GM23338 (cell line): ENCODE data around the gene RSRC1. TPM values are rescaled to one million over a fixed set of nuclear protein-coding genes. Genes with fewer than 3 reads are reported as not detected.

Experiments
- ATAC-seq: fragments of 200-7000 bp; cut with Tn5 transposase; 3 replicates; pipeline ENCODE4 v1.9.1; 2020
- DNase-seq: peaks from one replicate; pipeline ENCODE4 v3.0.0-alpha.2; 2015; ENCODE audit warnings: low spot score
- H2AFZ ChIP-seq: fragments of 200-600 bp; sonication (generic); 2 replicates; pipeline ENCODE4 v1.8.0; 2016; ENCODE audit warnings: antibody characterized with exemption, mild to moderate bottlenecking, moderate library complexity
- H3F3A ChIP-seq: fragments of 200-600 bp; sonication (generic); replicated peaks from 2 replicates; pipeline ENCODE4 v1.8.0; 2017; ENCODE audit warnings: antibody characterized with exemption, mixed run types, low read depth
- H3K27ac ChIP-seq: fragments of 200-600 bp; sonication (generic); 2 replicates; pipeline ENCODE4 v1.6.1; 2016; ENCODE audit warnings: low read depth
- H3K27me3 ChIP-seq: fragments of 200-600 bp; sonication (generic); 2 replicates; pipeline ENCODE4 v1.8.0; 2016; ENCODE audit warnings: mild to moderate bottlenecking, mixed run types, moderate library complexity; ENCODE audit not compliant: insufficient read depth
- H3K36me3 ChIP-seq: fragments of 200-600 bp; sonication (generic); 2 replicates; pipeline ENCODE4 v1.8.0; 2016; ENCODE audit warnings: mild to moderate bottlenecking; ENCODE audit not compliant: insufficient read depth
- H3K4me1 ChIP-seq: fragments of 200-600 bp; sonication (generic); 2 replicates; pipeline ENCODE4 v1.8.0; 2016; ENCODE audit warnings: mild to moderate bottlenecking, moderate library complexity; ENCODE audit not compliant: insufficient read depth
- H3K4me2 ChIP-seq: fragments of 200-600 bp; sonication (generic); 2 replicates; pipeline ENCODE4 v1.7.1; 2017; ENCODE audit warnings: mixed run types
- H3K4me3 ChIP-seq: fragments of 200-600 bp; sonication (generic); 2 replicates; pipeline ENCODE4 v1.6.1; 2016; ENCODE audit warnings: mixed run types
- H3K79me2 ChIP-seq: fragments of 200-600 bp; sonication (generic); replicated peaks from 2 replicates; pipeline ENCODE4 v1.8.0; 2017; ENCODE audit warnings: mild to moderate bottlenecking; ENCODE audit not compliant: insufficient read depth
- H3K9me2 ChIP-seq: fragments of 200-600 bp; sonication (generic); 2 replicates; pipeline ENCODE4 v1.8.0; 2017; ENCODE audit not compliant: insufficient read depth
- H4K20me1 ChIP-seq: fragments of 200-600 bp; sonication (generic); replicated peaks from 2 replicates; pipeline ENCODE4 v1.8.0; 2017; ENCODE audit warnings: mild to moderate bottlenecking; ENCODE audit not compliant: insufficient read depth
- H3K27ac Mint-ChIP-seq: 2 replicates; pipeline ENCODE4 v1.8.0; 2020; ENCODE audit warnings: inconsistent platforms, mild to moderate bottlenecking, moderate library complexity, mixed read lengths
- H3K27me3 Mint-ChIP-seq: 3 replicates; pipeline ENCODE4 v1.8.0; 2022; ENCODE audit warnings: low read depth, mild to moderate bottlenecking, moderate library complexity, mixed read lengths, inconsistent platforms; ENCODE audit not compliant: insufficient read depth, poor library complexity
- H3K36me3 Mint-ChIP-seq: 3 replicates; pipeline ENCODE4 v1.8.0; 2021; ENCODE audit warnings: low read depth, mild to moderate bottlenecking, inconsistent platforms, moderate library complexity, mixed read lengths
- H3K4me1 Mint-ChIP-seq: 3 replicates; pipeline ENCODE4 v1.8.0; 2020; ENCODE audit warnings: mild to moderate bottlenecking, inconsistent platforms, mixed read lengths
- H3K4me3 Mint-ChIP-seq: 3 replicates; pipeline ENCODE4 v1.8.0; 2021; ENCODE audit warnings: moderate library complexity, mild to moderate bottlenecking, inconsistent platforms, mixed read lengths
- H3K9me3 Mint-ChIP-seq: 3 replicates; pipeline ENCODE4 v1.8.0; 2020; ENCODE audit warnings: moderate library complexity, mild to moderate bottlenecking, inconsistent platforms, mixed read lengths
- CREB1 ChIP-seq: fragments of 250-450 bp; sonication (Bioruptor Pico); IDR thresholded peaks from 2 replicates; pipeline ENCODE4 v1.5.0; 2020; ENCODE audit warnings: low read depth, mild to moderate bottlenecking, moderate library complexity
- EZH2 ChIP-seq: fragments of 200-600 bp; sonication (generic); IDR thresholded peaks from one replicate; pipeline ENCODE4 v1.8.0; 2017; ENCODE audit warnings: antibody characterized with exemption, mild to moderate bottlenecking, low read depth; ENCODE audit not compliant: unreplicated experiment
- EZH2phosphoT487 ChIP-seq: fragments of 200-600 bp; sonication (generic); IDR thresholded peaks from one replicate; pipeline ENCODE4 v1.8.1; 2018; ENCODE audit warnings: antibody characterized with exemption; ENCODE audit not compliant: unreplicated experiment
- JUNB ChIP-seq: IDR thresholded peaks from one replicate; pipeline ENCODE4 v1.6.1; 2016; ENCODE audit warnings: antibody characterized with exemption; ENCODE audit not compliant: unreplicated experiment
- NANOG ChIP-seq: IDR thresholded peaks from 2 replicates; pipeline ENCODE4 v1.6.1; 2016; ENCODE audit warnings: antibody characterized with exemption, borderline replicate concordance
- POLR2AphosphoS5 ChIP-seq: IDR thresholded peaks from 2 replicates; pipeline ENCODE4 v1.6.1; 2016; ENCODE audit warnings: antibody characterized with exemption, low read depth
- STAT1 ChIP-seq: IDR thresholded peaks from one replicate; pipeline ENCODE4 v1.6.1; 2016; ENCODE audit warnings: antibody characterized with exemption; ENCODE audit not compliant: unreplicated experiment
- ZNF114 ChIP-seq: fragments of 250-450 bp; sonication (Bioruptor Pico); IDR thresholded peaks from 2 replicates; pipeline ENCODE4 v1.5.0; 2020; ENCODE audit warnings: mild to moderate bottlenecking, moderate library complexity
- ZNF331 ChIP-seq: fragments of 250-450 bp; sonication (Bioruptor Pico); IDR thresholded peaks from 2 replicates; pipeline ENCODE4 v1.5.0; 2020; ENCODE audit warnings: low read depth, mild to moderate bottlenecking, moderate library complexity
- polyA plus RNA-seq: library from polyadenylated mRNA; unstranded; fragments of >200 nt; fragmentation: Nextera tagmentation; extraction: Ambion mirVana; gene quantifications from 2 replicates; pipeline ENCODE4 v1.2.1, GENCODE V29; 2016
- total RNA-seq: library from RNA; depleted of rRNA; stranded (reverse); fragments of >200 nt; shearing (Covaris generic); gene quantifications from 2 replicates; pipeline ENCODE4 v1.2.3, GENCODE V29; 2014
- TF ChIP-seq, protein P1 (sequence below): IDR thresholded peaks from one replicate; pipeline ENCODE4 v1.6.1; 2018; ENCODE audit warnings: antibody characterized with exemption; ENCODE audit not compliant: unreplicated experiment
- TF ChIP-seq, protein P2 (sequence below): fragments of 250-450 bp; sonication (Bioruptor Pico); IDR thresholded peaks from 2 replicates; pipeline ENCODE4 v1.5.0; 2020; ENCODE audit warnings: mild to moderate bottlenecking, moderate library complexity
- TF ChIP-seq, protein P3 (sequence below): IDR thresholded peaks from 2 replicates; pipeline ENCODE4 v1.6.1; 2016; ENCODE audit warnings: antibody characterized with exemption
- TF ChIP-seq, protein P4 (sequence below), 2 experiments: fragments of 200-600 bp in 1 of 2; sonication (generic) in 1 of 2; conservative IDR thresholded peaks; 2 replicates each; pipeline versions ENCODE4 v1.5.1 to v1.6.1; 2016 to 2017; ENCODE audit warnings: antibody characterized with exemption in 2 of 2, low read depth in 2 of 2, mild to moderate bottlenecking in 2 of 2, moderate library complexity in 1 of 2

RSRC1 gene
- total and polyA plus RNA-seq, 2 experiments from 2014 or later, result 32.5 to 76.8 TPM

DNA sequence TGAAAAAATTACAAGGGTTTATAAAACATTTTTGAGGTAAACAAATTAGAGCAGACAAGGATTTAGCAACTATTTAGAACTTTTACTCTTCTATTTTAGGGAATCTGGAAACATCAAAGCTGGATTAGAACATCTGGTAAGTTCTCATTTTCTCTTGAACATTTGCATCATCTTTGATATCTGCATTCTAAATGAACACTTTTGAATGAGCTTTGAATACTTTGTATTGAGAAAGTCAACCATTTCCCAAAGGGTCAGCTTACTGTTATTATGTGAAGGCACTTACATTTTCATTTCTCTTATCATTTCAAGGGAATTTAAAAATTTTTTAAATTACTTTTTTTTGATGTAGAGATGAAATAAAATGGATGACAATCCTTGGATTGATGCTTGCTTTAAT is 188.1 kb downstream of the RSRC1 start:
- Histone ChIP-seq H3K9me2 (no peaks in the 10 kb centered on the region), H3K4me3 (no peak overlapping the region), H3K4me1 (no peaks in the 10 kb centered on the region), H3K36me3 (no peaks in the 10 kb centered on the region), H3K27me3 (no peaks in the 10 kb centered on the region), H3K27ac (no peak overlapping the region), H4K20me1 (no peaks in the 10 kb centered on the region), H3K4me2 (no peak overlapping the region), H3K79me2 (no peaks in the 10 kb centered on the region), H2AFZ (no peak overlapping the region), H3F3A (no peaks in the 10 kb centered on the region)
- Mint-ChIP-seq H3K4me3 (no peak overlapping the region), H3K36me3 (no peaks in the 10 kb centered on the region), H3K9me3 (no peaks in the 10 kb centered on the region), H3K4me1 (no peaks in the 10 kb centered on the region), H3K27ac (no peak overlapping the region), H3K27me3 (peaks cover 1% of the 10 kb centered on the region)
- TF ChIP-seq EZH2 (no peak), JUNB (no peak), ZNF331 (CRISPR knock-in tag) (no peak), STAT1 (no peak), CREB1 (CRISPR knock-in tag) (no peak), NANOG (no peak), EZH2phosphoT487 (no peak), ZNF114 (CRISPR knock-in tag) (no peak), POLR2AphosphoS5 (no peak)
- TF ChIP-seq, protein P1, sequence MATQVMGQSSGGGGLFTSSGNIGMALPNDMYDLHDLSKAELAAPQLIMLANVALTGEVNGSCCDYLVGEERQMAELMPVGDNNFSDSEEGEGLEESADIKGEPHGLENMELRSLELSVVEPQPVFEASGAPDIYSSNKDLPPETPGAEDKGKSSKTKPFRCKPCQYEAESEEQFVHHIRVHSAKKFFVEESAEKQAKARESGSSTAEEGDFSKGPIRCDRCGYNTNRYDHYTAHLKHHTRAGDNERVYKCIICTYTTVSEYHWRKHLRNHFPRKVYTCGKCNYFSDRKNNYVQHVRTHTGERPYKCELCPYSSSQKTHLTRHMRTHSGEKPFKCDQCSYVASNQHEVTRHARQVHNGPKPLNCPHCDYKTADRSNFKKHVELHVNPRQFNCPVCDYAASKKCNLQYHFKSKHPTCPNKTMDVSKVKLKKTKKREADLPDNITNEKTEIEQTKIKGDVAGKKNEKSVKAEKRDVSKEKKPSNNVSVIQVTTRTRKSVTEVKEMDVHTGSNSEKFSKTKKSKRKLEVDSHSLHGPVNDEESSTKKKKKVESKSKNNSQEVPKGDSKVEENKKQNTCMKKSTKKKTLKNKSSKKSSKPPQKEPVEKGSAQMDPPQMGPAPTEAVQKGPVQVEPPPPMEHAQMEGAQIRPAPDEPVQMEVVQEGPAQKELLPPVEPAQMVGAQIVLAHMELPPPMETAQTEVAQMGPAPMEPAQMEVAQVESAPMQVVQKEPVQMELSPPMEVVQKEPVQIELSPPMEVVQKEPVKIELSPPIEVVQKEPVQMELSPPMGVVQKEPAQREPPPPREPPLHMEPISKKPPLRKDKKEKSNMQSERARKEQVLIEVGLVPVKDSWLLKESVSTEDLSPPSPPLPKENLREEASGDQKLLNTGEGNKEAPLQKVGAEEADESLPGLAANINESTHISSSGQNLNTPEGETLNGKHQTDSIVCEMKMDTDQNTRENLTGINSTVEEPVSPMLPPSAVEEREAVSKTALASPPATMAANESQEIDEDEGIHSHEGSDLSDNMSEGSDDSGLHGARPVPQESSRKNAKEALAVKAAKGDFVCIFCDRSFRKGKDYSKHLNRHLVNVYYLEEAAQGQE, result no peak
- TF ChIP-seq, protein P2, sequence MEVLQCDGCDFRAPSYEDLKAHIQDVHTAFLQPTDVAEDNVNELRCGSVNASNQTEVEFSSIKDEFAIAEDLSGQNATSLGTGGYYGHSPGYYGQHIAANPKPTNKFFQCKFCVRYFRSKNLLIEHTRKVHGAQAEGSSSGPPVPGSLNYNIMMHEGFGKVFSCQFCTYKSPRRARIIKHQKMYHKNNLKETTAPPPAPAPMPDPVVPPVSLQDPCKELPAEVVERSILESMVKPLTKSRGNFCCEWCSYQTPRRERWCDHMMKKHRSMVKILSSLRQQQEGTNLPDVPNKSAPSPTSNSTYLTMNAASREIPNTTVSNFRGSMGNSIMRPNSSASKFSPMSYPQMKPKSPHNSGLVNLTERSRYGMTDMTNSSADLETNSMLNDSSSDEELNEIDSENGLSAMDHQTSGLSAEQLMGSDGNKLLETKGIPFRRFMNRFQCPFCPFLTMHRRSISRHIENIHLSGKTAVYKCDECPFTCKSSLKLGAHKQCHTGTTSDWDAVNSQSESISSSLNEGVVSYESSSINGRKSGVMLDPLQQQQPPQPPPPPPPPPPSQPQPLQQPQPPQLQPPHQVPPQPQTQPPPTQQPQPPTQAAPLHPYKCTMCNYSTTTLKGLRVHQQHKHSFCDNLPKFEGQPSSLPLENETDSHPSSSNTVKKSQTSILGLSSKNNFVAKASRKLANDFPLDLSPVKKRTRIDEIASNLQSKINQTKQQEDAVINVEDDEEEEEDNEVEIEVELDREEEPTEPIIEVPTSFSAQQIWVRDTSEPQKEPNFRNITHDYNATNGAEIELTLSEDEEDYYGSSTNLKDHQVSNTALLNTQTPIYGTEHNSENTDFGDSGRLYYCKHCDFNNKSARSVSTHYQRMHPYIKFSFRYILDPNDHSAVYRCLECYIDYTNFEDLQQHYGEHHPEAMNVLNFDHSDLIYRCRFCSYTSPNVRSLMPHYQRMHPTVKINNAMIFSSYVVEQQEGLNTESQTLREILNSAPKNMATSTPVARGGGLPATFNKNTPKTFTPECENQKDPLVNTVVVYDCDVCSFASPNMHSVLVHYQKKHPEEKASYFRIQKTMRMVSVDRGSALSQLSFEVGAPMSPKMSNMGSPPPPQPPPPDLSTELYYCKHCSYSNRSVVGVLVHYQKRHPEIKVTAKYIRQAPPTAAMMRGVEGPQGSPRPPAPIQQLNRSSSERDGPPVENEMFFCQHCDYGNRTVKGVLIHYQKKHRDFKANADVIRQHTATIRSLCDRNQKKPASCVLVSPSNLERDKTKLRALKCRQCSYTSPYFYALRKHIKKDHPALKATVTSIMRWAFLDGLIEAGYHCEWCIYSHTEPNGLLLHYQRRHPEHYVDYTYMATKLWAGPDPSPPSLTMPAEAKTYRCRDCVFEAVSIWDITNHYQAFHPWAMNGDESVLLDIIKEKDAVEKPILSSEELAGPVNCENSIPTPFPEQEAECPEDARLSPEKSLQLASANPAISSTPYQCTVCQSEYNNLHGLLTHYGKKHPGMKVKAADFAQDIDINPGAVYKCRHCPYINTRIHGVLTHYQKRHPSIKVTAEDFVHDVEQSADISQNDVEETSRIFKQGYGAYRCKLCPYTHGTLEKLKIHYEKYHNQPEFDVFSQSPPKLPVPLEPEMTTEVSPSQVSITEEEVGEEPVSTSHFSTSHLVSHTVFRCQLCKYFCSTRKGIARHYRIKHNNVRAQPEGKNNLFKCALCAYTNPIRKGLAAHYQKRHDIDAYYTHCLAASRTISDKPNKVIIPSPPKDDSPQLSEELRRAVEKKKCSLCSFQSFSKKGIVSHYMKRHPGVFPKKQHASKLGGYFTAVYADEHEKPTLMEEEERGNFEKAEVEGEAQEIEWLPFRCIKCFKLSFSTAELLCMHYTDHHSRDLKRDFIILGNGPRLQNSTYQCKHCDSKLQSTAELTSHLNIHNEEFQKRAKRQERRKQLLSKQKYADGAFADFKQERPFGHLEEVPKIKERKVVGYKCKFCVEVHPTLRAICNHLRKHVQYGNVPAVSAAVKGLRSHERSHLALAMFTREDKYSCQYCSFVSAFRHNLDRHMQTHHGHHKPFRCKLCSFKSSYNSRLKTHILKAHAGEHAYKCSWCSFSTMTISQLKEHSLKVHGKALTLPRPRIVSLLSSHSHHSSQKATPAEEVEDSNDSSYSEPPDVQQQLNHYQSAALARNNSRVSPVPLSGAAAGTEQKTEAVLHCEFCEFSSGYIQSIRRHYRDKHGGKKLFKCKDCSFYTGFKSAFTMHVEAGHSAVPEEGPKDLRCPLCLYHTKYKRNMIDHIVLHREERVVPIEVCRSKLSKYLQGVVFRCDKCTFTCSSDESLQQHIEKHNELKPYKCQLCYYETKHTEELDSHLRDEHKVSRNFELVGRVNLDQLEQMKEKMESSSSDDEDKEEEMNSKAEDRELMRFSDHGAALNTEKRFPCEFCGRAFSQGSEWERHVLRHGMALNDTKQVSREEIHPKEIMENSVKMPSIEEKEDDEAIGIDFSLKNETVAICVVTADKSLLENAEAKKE (CRISPR knock-in tag), result no peak
- TF ChIP-seq, protein P3, sequence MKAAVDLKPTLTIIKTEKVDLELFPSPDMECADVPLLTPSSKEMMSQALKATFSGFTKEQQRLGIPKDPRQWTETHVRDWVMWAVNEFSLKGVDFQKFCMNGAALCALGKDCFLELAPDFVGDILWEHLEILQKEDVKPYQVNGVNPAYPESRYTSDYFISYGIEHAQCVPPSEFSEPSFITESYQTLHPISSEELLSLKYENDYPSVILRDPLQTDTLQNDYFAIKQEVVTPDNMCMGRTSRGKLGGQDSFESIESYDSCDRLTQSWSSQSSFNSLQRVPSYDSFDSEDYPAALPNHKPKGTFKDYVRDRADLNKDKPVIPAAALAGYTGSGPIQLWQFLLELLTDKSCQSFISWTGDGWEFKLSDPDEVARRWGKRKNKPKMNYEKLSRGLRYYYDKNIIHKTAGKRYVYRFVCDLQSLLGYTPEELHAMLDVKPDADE, result no peak
- TF ChIP-seq, protein P4, sequence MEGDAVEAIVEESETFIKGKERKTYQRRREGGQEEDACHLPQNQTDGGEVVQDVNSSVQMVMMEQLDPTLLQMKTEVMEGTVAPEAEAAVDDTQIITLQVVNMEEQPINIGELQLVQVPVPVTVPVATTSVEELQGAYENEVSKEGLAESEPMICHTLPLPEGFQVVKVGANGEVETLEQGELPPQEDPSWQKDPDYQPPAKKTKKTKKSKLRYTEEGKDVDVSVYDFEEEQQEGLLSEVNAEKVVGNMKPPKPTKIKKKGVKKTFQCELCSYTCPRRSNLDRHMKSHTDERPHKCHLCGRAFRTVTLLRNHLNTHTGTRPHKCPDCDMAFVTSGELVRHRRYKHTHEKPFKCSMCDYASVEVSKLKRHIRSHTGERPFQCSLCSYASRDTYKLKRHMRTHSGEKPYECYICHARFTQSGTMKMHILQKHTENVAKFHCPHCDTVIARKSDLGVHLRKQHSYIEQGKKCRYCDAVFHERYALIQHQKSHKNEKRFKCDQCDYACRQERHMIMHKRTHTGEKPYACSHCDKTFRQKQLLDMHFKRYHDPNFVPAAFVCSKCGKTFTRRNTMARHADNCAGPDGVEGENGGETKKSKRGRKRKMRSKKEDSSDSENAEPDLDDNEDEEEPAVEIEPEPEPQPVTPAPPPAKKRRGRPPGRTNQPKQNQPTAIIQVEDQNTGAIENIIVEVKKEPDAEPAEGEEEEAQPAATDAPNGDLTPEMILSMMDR (conservative IDR thresholded peaks at IDR 0.05; ENCODE audit: low read depth in 2 of 2), result no peak
- no peak for ATAC-seq
- DNase-seq, result no peak
